Jurkat, Clone E6-1 (cell line): Measurements from ENCODE around the gene PDE1A.

Experiments used
- DNase-seq: peaks from one replicate; pipeline ENCODE4 v3.0.0-alpha.2; 2011; ENCODE audit warnings: low read depth, low spot score
- H3K4me3 ChIP-seq: 2 replicates; pipeline ENCODE4 v1.5.1; 2011; ENCODE audit warnings: mild to moderate bottlenecking, low read length, control low read depth, moderate library complexity

The PDE1A gene

GRCh38 chr2:182240862-182241371 lies 185.9 kb downstream of the PDE1A start:
- peak; percentile 17 for DNase-seq
- H3K4me3 ChIP-seq: no peak overlapping the region

DNA sequence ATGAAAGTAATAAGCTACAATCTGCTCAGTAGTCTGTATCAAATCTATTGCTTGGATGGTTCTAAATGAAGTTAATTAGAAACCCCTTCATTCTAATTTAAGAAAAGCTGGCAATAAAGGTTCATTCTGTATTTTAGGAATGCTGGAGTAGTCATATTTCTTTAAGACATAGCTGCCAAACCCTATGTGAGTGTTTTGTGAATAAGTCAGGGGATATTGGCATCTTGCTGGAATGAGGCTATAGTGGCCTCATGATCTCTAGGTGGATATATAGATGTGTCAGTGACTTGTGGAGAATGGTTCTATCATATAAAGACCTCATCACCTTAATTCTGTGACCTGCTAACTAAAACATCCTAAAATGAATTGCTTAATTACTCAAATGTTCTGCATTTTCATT lies 196.3 kb downstream of the PDE1A start:
- DNase-seq: no peak
- no peak overlapping the region for H3K4me3 ChIP-seq

DNA sequence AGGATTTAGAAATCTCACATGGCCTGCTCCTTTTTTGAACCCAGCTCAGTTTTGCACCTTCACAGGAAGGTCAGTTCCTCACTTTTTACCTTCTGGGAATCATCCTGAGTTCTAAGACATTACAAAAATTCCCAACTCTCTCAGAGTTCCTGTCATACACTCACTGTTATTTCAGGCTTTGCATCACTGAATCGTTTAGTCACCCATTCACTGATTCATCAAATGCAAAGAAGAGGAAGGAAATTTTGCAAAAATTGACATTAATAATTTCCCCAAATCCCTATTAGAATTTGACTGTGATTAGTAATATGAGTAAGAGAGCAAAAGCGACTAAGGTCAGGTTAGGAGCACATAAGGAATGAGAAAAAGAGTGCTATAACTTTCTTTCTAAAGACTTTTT lies 197.5 kb downstream of the PDE1A start:
- H3K4me3 ChIP-seq: no peak overlapping the region
- no peak for DNase-seq

- DNase-seq: no peak
- no peak overlapping the region for H3K4me3 ChIP-seq
Measured at GRCh38 chr2:182228741-182229140, 198.1 kb downstream of the PDE1A start.

GRCh38 chr2:182228073-182228473 lies 198.8 kb downstream of the PDE1A start:
- H3K4me3 ChIP-seq: no peak overlapping the region
- DNase-seq: no peak

GRCh38 chr2:182226807-182227206 lies 200.0 kb downstream of the PDE1A start:
- H3K4me3 ChIP-seq: no peak overlapping the region
- no peak for DNase-seq

DNA sequence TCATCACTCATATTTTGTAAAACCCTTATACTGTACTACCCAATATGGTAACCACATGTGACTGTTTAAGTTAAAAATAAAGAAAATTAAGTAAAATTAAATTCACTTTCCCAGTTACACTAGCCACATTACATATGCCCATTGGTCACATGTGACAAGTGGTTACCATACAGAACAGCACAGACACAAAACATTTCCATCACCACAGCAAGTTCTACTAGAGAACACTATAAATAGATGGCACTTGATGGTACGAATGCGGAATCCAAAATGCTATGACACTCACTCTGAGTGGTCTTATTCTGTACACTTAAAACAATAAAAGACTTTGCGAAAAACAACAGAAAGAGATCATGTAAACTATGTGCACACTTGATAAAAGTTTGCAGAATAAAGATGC lies 202.2 kb downstream of the PDE1A start:
- no peak for DNase-seq
- no peak overlapping the region for H3K4me3 ChIP-seq

DNA sequence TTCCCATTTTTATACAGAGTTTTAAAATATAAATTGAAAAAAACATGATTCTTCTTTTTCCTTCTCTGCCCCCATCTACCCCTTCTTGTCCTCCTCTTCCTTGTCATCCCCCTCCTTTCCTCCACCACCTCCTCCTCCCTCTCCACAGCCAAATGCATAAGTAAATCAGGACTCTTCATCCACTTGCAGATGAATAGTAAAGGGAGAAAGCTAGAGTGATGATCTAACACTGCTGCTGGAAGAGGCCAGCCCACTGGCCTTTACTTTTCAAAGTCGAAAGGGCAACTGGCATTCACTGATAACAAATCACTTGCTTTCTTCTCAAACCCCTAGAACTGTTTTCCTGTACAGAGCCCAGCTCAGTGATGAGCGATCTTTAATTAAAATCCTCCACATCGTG lies 205.8 kb downstream of the PDE1A start:
- H3K4me3 ChIP-seq: no peak overlapping the region
- no peak for DNase-seq

- DNase-seq: no peak
- no peak overlapping the region for H3K4me3 ChIP-seq
Measured at GRCh38 chr2:182220335-182220734, 206.5 kb downstream of the PDE1A start.

DNA sequence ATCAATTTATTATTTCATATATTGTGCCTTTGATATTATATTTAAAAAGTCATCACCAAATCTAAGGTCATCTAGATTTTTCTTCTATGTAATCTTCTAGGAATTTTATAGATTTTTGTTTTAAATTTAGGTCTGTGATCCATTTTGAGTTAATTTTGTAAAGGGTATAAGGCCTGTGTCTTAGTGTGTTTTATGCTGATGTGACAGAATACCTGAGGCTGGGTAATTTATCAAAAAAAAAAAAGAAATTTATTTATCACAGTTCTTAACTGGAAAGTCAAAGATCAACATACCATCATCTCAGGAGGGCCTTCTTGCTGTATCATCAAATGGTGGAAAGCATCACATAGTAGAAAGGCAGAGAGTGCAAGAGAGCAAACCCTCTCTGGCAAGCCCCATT lies 216.2 kb downstream of the PDE1A start:
- no peak for DNase-seq
- no peak overlapping the region for H3K4me3 ChIP-seq

DNA sequence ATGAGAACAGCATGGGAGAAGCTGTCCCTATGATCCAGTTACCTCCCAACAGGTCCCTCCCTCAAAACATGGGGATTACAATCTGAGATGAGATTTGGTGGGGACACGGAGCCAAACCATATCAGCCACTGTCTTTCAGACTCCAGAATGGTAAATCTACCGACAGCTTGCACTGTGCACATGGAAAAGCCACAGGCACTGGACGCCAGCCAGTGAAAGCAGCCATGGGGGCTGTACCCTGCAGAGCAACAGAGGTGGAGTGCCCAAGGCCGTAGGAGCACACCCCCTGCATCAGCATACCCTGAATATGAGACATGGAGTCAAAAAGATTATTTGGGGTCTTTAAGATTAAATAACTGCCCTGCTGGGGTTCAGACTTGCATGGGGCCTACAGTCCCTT lies 218.4 kb downstream of the PDE1A start:
- H3K4me3 ChIP-seq: no peak overlapping the region
- DNase-seq: no peak

DNA sequence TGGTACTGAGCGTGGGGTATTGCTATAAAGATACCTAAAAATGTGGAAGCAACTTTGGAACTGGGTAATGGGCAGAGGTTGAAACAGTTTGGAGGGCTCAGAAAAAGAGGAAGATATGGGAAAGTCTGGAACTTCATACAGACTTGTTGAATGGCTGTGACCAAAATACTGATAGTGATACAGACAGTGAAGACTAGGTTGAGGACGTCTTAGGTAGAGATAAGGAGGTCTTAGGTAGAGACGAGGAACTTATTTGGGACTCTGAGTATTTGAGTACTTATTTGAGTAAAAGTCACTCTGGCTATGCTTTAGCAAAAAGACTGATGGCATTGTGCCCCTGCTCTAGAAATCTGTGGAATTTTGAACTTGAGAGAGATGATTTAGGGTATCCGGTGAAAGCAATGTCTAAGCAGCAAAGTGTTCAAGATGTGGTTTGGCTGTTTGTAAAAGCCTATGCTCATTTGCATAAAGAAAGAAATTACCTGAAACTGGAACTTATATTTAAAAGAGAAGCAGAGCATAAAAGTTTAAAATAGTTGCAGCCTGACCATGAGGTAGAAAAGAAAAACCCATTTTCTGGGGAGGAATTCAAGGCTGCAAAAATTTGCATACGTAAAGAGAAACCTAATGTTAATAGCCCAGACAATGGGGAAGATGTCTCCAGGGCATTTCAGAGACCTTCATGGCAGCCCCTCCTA lies 219.6 kb downstream of the PDE1A start:
- DNase-seq: no peak
- no peak overlapping the region for H3K4me3 ChIP-seq

DNA sequence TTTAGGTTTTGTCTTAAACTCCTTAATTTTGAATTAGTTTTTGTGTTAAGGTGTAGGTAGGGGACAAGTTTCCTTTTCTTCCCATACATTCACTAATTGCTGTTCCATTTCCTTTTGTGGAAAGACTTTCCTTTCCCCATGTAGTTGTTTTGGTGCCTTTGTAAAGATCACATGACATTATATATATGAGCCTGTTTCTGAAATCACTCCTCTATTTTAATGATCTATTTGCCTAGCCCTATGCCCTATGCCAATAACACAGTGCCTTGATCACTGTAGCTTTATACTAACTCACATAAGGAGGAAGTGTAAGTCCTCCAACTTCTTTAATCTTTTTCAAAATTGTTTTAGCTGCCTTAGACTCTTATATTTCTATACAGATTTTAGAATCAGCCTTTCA lies 229.3 kb downstream of the PDE1A start:
- H3K4me3 ChIP-seq: no peak overlapping the region
- no peak for DNase-seq

DNA sequence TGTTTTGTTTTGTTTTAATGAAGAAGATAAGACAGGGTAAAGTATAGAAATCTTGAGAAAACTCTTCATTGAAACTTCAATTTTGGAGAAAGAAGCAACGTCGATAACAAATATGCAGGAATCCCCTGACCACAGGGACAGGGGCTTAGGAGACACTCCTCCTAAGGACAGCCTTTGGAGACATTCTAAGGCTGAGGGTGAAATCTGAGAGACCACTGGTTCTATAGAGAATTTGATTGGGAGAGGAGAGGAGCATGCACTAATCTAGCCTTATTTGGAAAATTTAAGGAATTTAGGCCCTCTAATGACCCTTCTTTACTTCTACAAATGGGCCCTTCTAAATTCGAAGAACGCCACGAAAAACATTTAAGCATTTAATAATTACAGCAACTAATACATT lies 233.5 kb downstream of the PDE1A start:
- no peak for DNase-seq

GRCh38 chr2:182191061-182191460 lies 235.8 kb downstream of the PDE1A start:
- H3K4me3 ChIP-seq: no peak overlapping the region
- no peak for DNase-seq

More for the DNA sequence above, 233.5 kb downstream of the PDE1A start:
- H3K4me3 ChIP-seq: no peak overlapping the region

GRCh38 chr2:182187130-182187529 lies 239.7 kb downstream of the PDE1A start:
- no peak for DNase-seq
- no peak overlapping the region for H3K4me3 ChIP-seq

DNA sequence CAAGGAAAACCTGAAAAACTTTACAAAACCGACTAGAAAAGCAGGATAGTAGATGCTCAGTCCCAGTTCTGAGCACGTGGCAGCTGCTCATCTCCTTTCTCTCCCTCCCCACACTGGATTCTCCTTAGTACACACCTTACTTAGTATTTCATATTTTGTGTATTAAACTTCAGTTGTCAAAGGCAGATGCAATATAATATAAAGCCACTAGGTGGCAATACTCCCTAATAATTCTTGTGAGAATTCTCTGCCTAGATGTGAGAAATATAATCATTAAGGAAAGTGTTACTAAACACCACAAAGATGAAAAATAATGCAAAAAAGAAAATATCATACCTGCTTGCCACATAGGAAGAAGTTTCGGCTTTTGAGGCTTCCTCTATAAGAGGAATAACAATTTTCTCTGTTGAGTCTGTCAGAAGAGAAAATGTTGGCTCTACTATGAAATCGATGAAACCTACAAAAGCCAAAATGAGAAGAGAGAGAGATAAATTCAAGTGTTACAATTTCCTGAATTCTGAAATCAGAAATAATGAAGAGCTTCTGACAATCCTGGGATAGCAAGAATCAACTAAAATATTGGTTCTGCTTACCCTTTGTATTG lies 240.6 kb downstream of the PDE1A start:
- no peak overlapping the region for H3K4me3 ChIP-seq
- DNase-seq: peak; percentile 30

- no peak for DNase-seq
- no peak overlapping the region for H3K4me3 ChIP-seq
Measured at GRCh38 chr2:182182436-182182835, 244.4 kb downstream of the PDE1A start.

DNA sequence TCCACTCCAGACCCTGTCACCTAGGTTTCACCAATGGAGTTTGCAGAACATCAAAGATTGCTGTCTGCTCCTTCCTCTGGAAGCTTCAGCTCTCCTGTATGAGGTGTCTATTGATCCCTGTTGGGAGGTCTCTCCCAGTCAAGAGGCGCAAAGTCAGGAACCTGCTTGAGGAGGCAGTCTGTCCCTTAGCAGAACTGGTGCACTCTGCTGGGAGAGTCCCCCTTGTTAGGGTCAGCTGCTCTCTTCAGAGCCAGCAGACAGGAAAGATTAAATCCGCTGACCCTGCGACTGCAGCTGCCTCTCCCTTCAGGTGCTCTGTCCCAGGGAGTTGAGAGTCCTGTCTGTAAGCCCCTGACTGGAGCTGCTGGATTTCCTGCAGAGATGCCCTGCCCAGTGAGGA lies 245.5 kb downstream of the PDE1A start:
- H3K4me3 ChIP-seq: no peak overlapping the region
- DNase-seq: no peak

DNA sequence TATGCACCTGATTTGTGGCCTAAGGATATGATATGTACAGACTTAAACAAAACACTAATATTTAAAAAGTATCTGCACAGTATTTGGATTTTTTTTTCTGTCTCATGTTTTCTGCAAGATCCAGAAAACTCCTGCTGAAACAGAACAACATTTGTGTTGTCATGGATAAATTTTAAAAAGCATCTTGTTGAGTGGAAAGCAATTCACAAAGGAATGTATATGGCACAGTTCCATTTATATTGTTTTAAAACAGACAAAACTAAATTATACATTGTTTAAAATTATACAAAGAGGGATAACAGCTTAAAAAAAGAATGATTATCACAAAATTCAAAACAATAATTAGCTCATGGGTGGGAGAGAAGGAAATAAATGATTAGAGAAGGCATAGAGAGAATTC lies 247.7 kb downstream of the PDE1A start:
- no peak for DNase-seq

More for the DNA sequence above, 247.7 kb downstream of the PDE1A start:
- no peak overlapping the region for H3K4me3 ChIP-seq
